DND-41 (cell line): ENCODE measurements around the gene ARHGEF19.

Source experiments
- ATAC-seq: fragments of 200-7000 bp; cut with Tn5 transposase; 3 replicates; pipeline ENCODE4 v1.9.1; 2021; ENCODE audit warnings: low read depth; ENCODE audit not compliant: insufficient read depth
- DNase-seq: peaks from one replicate; pipeline ENCODE4 v3.0.0-alpha.2; 2020
- H2AFZ ChIP-seq: 2 replicates; pipeline ENCODE4 v1.6.0; 2012; ENCODE audit warnings: low read depth, low read length
- H3K27ac ChIP-seq: 2 replicates; pipeline ENCODE4 v1.5.1; 2012; ENCODE audit warnings: low read length, inconsistent platforms
- H3K27me3 ChIP-seq: fragments of 200-600 bp; sonication (generic); 2 replicates; pipeline ENCODE4 v1.6.0; 2012; ENCODE audit warnings: low read length, mild to moderate bottlenecking, inconsistent platforms; ENCODE audit not compliant: insufficient read depth, poor library complexity
- H3K36me3 ChIP-seq: 2 replicates; pipeline ENCODE4 v1.5.1; 2012; ENCODE audit warnings: low read length, inconsistent platforms; ENCODE audit not compliant: insufficient read depth
- H3K4me1 ChIP-seq: 2 replicates; pipeline ENCODE4 v1.5.1; 2012; ENCODE audit warnings: mild to moderate bottlenecking, low read length; ENCODE audit not compliant: insufficient read depth
- H3K4me2 ChIP-seq: 2 replicates; pipeline ENCODE4 v1.6.0; 2012; ENCODE audit warnings: mild to moderate bottlenecking, moderate library complexity, low read length, inconsistent platforms; ENCODE audit not compliant: insufficient read depth
- H3K4me3 ChIP-seq, 2 experiments: fragments of 200-600 bp in 1 of 2; shearing (Covaris generic) in 1 of 2; 2 replicates each; pipeline ENCODE4 v1.5.1; 2012 to 2016; ENCODE audit warnings: inconsistent platforms in 2 of 2, low read length in 2 of 2, mild to moderate bottlenecking in 2 of 2, low read depth in 1 of 2, moderate library complexity in 1 of 2
- H3K79me2 ChIP-seq: 2 replicates; pipeline ENCODE4 v1.6.0; 2012; ENCODE audit warnings: low read length, inconsistent platforms; ENCODE audit not compliant: insufficient read depth
- H3K9ac ChIP-seq: 2 replicates; pipeline ENCODE4 v1.6.0; 2012; ENCODE audit warnings: low read depth, mild to moderate bottlenecking, inconsistent platforms, low read length, moderate library complexity
- H3K9me3 ChIP-seq: 2 replicates; pipeline ENCODE4 v1.5.1; 2012; ENCODE audit warnings: low read length, moderate library complexity, mild to moderate bottlenecking, inconsistent platforms; ENCODE audit not compliant: insufficient read depth, severe bottlenecking
- H4K20me1 ChIP-seq: 2 replicates; pipeline ENCODE4 v1.6.0; 2012; ENCODE audit warnings: low read length; ENCODE audit not compliant: insufficient read depth
- EZH2 ChIP-seq: IDR thresholded peaks from 3 replicates; pipeline ENCODE4 v1.6.1; 2012; ENCODE audit warnings: borderline replicate concordance, low read depth, mild to moderate bottlenecking, moderate library complexity, low read length, inconsistent platforms; ENCODE audit not compliant: severe bottlenecking
- TF ChIP-seq, protein P1 (sequence below): IDR thresholded peaks from 2 replicates; pipeline ENCODE4 v1.5.1; 2012; ENCODE audit warnings: borderline replicate concordance, low read length, moderate library complexity, mild to moderate bottlenecking; ENCODE audit not compliant: poor library complexity, severe bottlenecking; ENCODE audit errors: extremely low read depth

Gene ARHGEF19

GRCh38 chr1:16213013-16213412, 561 bp upstream of the ARHGEF19 start:
- Histone ChIP-seq H3K27ac (no peak overlapping the region), H3K4me1 (no peaks in the 10 kb centered on the region), H3K9me3 (no peaks in the 10 kb centered on the region), H3K79me2 (no peaks in the 10 kb centered on the region), H2AFZ (no peak overlapping the region), H3K36me3 (no peaks in the 10 kb centered on the region), H3K9ac (no peak overlapping the region), H3K4me3 (no peak overlapping the region), H3K27me3 (no peaks in the 10 kb centered on the region), H3K4me2 (no peak overlapping the region), H4K20me1 (no peaks in the 10 kb centered on the region)
- TF ChIP-seq, protein P1, sequence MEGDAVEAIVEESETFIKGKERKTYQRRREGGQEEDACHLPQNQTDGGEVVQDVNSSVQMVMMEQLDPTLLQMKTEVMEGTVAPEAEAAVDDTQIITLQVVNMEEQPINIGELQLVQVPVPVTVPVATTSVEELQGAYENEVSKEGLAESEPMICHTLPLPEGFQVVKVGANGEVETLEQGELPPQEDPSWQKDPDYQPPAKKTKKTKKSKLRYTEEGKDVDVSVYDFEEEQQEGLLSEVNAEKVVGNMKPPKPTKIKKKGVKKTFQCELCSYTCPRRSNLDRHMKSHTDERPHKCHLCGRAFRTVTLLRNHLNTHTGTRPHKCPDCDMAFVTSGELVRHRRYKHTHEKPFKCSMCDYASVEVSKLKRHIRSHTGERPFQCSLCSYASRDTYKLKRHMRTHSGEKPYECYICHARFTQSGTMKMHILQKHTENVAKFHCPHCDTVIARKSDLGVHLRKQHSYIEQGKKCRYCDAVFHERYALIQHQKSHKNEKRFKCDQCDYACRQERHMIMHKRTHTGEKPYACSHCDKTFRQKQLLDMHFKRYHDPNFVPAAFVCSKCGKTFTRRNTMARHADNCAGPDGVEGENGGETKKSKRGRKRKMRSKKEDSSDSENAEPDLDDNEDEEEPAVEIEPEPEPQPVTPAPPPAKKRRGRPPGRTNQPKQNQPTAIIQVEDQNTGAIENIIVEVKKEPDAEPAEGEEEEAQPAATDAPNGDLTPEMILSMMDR, result no peak
- no peak for TF ChIP-seq EZH2
- DNase-seq, result no peak
- ATAC-seq, result no peak

DNA sequence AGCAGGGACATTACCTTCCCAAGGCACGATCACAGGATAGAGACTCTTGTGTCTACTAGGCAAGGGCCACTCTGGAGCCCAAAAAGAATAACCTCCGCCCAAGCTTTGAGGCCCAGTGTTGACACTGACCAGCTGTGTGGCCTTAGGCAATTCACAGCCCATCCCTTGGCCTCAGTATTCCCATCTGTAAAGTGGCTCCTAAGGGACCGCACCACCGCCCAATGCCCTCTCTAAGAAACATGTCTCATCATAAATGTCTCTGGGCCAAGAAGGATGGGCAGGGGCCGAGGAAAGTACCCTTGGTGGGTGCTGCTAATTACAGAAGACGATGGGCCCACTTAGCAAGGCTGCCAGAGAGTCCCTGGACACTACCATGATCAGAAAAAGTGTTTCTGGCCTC, 628 bp downstream of the ARHGEF19 start:
- Histone ChIP-seq H3K4me3 (no peak overlapping the region), H3K4me1 (peaks cover 12% of the 10 kb centered on the region), H3K27ac (no peak overlapping the region)

GRCh38 chr1:16210581-16210980, 1.9 kb downstream of the ARHGEF19 start:
- no peak overlapping the region for H3K4me3 ChIP-seq
- H3K36me3 ChIP-seq, result no peaks in the 10 kb centered on the region
- no peaks in the 10 kb centered on the region for H3K79me2 ChIP-seq
- no peak overlapping the region for H2AFZ ChIP-seq
- H4K20me1 ChIP-seq, result no peaks in the 10 kb centered on the region
- H3K4me1 ChIP-seq, result peaks cover 19% of the 10 kb centered on the region
- no peak for DNase-seq
- no peak for ATAC-seq
- TF ChIP-seq, protein P1, result no peak
- no peak for TF ChIP-seq EZH2
- H3K27ac ChIP-seq, result no peak overlapping the region
- no peak overlapping the region for H3K9ac ChIP-seq
- no peaks in the 10 kb centered on the region for H3K9me3 ChIP-seq
- no peak overlapping the region for H3K4me2 ChIP-seq
- H3K27me3 ChIP-seq, result no peaks in the 10 kb centered on the region

More for the DNA sequence above, 628 bp downstream of the ARHGEF19 start:
- H3K27me3 ChIP-seq, result no peaks in the 10 kb centered on the region
- H3K9ac ChIP-seq, result no peak overlapping the region
- TF ChIP-seq, protein P1, result no peak
- no peak for TF ChIP-seq EZH2
- DNase-seq, result no peak
- H3K79me2 ChIP-seq, result no peaks in the 10 kb centered on the region
- H3K36me3 ChIP-seq, result no peaks in the 10 kb centered on the region
- no peaks in the 10 kb centered on the region for H3K9me3 ChIP-seq
- no peak overlapping the region for H2AFZ ChIP-seq
- H4K20me1 ChIP-seq, result no peaks in the 10 kb centered on the region
- no peak for ATAC-seq
- H3K4me2 ChIP-seq, result no peak overlapping the region
